GM21423 (cell line): ENCODE results near the gene SBF2.
"Not testable (repeated sequence)": the region's sequence is repeated elsewhere in the genome, so short reads cannot be mapped to it uniquely, and the experiment has no call there.

ENCODE experiments used
- ATAC-seq: cut with Tn5 transposase; IDR thresholded peaks from one replicate; pipeline ENCODE4 v1.9.1; 2021; ENCODE audit warnings: mild to moderate bottlenecking, moderate library complexity; ENCODE audit not compliant: unreplicated experiment

SBF2 gene

GRCh38 chr11:10125522-10126133 lies 168.4 kb downstream of the SBF2 start:
- no peak for ATAC-seq

GRCh38 chr11:10122326-10123197 lies 171.5 kb downstream of the SBF2 start:
- no peak for ATAC-seq

- ATAC-seq: no peak
These were observed 175.2 kb downstream of the SBF2 start for GRCh38 chr11:10118865-10119264.

GRCh38 chr11:10117709-10118351 lies 176.2 kb downstream of the SBF2 start:
- ATAC-seq: no peak

GRCh38 chr11:10116588-10116987 lies 177.4 kb downstream of the SBF2 start:
- ATAC-seq: no peak

GRCh38 chr11:10114593-10115404 lies 179.2 kb downstream of the SBF2 start:
- no peak for ATAC-seq

GRCh38 chr11:10113852-10114251 lies 180.2 kb downstream of the SBF2 start:
- no peak for ATAC-seq

- no peak for ATAC-seq
These were observed 184.2 kb downstream of the SBF2 start for GRCh38 chr11:10109806-10110205.

GRCh38 chr11:10108915-10109680 lies 184.9 kb downstream of the SBF2 start:
- no peak for ATAC-seq

- no peak for ATAC-seq
These were observed 186.5 kb downstream of the SBF2 start for GRCh38 chr11:10107497-10107896.

GRCh38 chr11:10097615-10098014 lies 196.4 kb downstream of the SBF2 start:
- ATAC-seq: no peak

- ATAC-seq: no peak
These were observed 197.0 kb downstream of the SBF2 start for GRCh38 chr11:10096987-10097386.

- ATAC-seq: no peak
These were observed 198.4 kb downstream of the SBF2 start for GRCh38 chr11:10095412-10096208.

- ATAC-seq: no peak
These were observed 201.6 kb downstream of the SBF2 start for GRCh38 chr11:10092426-10092825.

- ATAC-seq: no peak
These were observed 202.5 kb downstream of the SBF2 start for GRCh38 chr11:10091314-10092045.

- ATAC-seq: not testable (repeated sequence)
These were observed 206.1 kb downstream of the SBF2 start for GRCh38 chr11:10087923-10088225.

GRCh38 chr11:10087186-10087922 lies 206.7 kb downstream of the SBF2 start:
- ATAC-seq: no peak

- ATAC-seq: no peak
These were observed 213.9 kb downstream of the SBF2 start for GRCh38 chr11:10080138-10080537.
